Upper lobe of left lung (tissue), 4 donors: ENCODE results near the gene FAM83D.

Experiments
- CTCF ChIP-seq, 6 experiments: fragments of 450-650 bp in 4 of 6; fragments of 200-600 bp in 2 of 6; sonication (generic) in 2 of 6; IDR thresholded peaks; one replicate each; pipeline ENCODE4 v1.5.1; 2016 to 2019; ENCODE audit warnings: antibody characterized with exemption in 6 of 6
- EP300 ChIP-seq, 4 donors: sonication (generic); formaldehyde crosslinking; IDR thresholded peaks; one replicate each; pipeline ENCODE4 v1.5.1; 2017; ENCODE audit warnings: antibody characterized with exemption in 4 of 4, control low read depth in 2 of 4
- POLR2A ChIP-seq, 4 donors: fragments of 450-650 bp; IDR thresholded peaks; one replicate each; pipeline ENCODE4 v1.5.1; 2016 to 2017; ENCODE audit warnings: antibody characterized with exemption in 4 of 4, mild to moderate bottlenecking in 2 of 4
- POLR2AphosphoS5 ChIP-seq, 2 donors: sonication (generic); formaldehyde crosslinking; IDR thresholded peaks; one replicate each; pipeline ENCODE4 v1.5.1; 2017; ENCODE audit warnings: antibody characterized with exemption in 2 of 2

- TF ChIP-seq CTCF (IDR thresholded peaks at IDR 0.05) (no peak), POLR2A (IDR thresholded peaks at IDR 0.05) (no peak), POLR2AphosphoS5 (IDR thresholded peaks at IDR 0.05) (no peak), EP300 (IDR thresholded peaks at IDR 0.05) (no peak)
Measured at GRCh38 chr20:38957915-38958485, 31.8 kb downstream of the FAM83D start.
